ENCODE data around the gene PRICKLE1.

GRCh38 chr12:42507081-42507480, 82.5 kb downstream of the PRICKLE1 start:
- no peak for TF ChIP-seq POLR2A (IDR thresholded peaks at IDR 0.05; ENCODE audit: extremely low read depth, insufficient read length)
- TF ChIP-seq, protein P1, sequence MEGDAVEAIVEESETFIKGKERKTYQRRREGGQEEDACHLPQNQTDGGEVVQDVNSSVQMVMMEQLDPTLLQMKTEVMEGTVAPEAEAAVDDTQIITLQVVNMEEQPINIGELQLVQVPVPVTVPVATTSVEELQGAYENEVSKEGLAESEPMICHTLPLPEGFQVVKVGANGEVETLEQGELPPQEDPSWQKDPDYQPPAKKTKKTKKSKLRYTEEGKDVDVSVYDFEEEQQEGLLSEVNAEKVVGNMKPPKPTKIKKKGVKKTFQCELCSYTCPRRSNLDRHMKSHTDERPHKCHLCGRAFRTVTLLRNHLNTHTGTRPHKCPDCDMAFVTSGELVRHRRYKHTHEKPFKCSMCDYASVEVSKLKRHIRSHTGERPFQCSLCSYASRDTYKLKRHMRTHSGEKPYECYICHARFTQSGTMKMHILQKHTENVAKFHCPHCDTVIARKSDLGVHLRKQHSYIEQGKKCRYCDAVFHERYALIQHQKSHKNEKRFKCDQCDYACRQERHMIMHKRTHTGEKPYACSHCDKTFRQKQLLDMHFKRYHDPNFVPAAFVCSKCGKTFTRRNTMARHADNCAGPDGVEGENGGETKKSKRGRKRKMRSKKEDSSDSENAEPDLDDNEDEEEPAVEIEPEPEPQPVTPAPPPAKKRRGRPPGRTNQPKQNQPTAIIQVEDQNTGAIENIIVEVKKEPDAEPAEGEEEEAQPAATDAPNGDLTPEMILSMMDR (IDR thresholded peaks at IDR 0.05; ENCODE audit: low read depth, low read length) = no peak
- TF ChIP-seq, protein P2, sequence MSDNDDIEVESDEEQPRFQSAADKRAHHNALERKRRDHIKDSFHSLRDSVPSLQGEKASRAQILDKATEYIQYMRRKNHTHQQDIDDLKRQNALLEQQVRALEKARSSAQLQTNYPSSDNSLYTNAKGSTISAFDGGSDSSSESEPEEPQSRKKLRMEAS (IDR thresholded peaks at IDR 0.05; ENCODE audit: low read depth, low read length) = no peak

Data from NB4 (cell line).